Measurements from ENCODE around the gene LCN12. TPM values are rescaled to one million over a fixed set of nuclear protein-coding genes. Genes with fewer than 3 reads are reported as not detected.

LCN12 gene
- total RNA-seq, 1 experiment from 2014 or later, result 2.1 TPM

DNA sequence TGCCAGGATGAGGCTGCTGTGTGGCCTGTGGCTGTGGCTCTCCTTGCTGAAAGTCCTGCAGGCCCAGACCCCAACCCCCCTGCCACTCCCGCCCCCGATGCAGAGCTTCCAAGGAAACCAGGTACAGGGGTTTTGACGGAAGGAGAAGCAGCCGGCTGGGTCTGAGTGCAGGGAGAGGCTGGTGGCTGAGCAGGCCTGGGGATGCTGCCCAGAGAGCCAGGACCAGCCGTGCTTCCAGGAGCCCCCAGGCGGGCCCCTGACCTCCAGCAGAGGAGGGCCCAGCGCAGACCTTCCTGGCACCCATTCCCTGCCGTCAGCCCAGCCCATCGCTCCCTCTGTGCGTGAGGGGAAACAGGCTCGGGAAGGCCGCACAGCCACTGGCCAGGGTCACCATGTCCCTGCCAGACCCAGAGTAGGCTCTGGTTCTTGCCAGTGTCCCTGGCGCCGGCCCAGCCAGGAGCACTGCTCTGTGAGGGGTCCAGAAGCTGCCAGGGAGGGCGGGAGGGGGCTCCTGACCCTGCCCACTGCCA is 313 bp downstream of the LCN12 start:
- Histone ChIP-seq H3K23me2 (ENCODE audit: insufficient read length, low read depth, low read length, poor library complexity, severe bottlenecking) (peaks cover 5% of the 10 kb centered on the region), H2BK5ac (ENCODE audit: insufficient read length, low read length) (no peak overlapping the region), H2AFZ (ENCODE audit: low read length) (no peak overlapping the region), H3K23ac (ENCODE audit: insufficient read length, low read depth, low read length) (no peak overlapping the region), H3K4me2 (ENCODE audit: insufficient read depth, insufficient read length, low read length) (no peak overlapping the region), H2AK5ac (ENCODE audit: insufficient read length, low read length) (no peak overlapping the region), H3K9ac (ENCODE audit: extremely low read depth, insufficient read length, low read length) (no peak overlapping the region), H3K79me2 (ENCODE audit: insufficient read depth, low read length) (no peaks in the 10 kb centered on the region), H2BK120ac (ENCODE audit: low read depth, low read length, poor library complexity, severe bottlenecking) (no peak overlapping the region), H2BK15ac (ENCODE audit: low read depth, low read length) (no peak overlapping the region), H3K27me3 (ENCODE audit: insufficient read depth, low read length) (no peaks in the 10 kb centered on the region), H4K5ac (ENCODE audit: insufficient read length, low read depth, low read length) (no peak overlapping the region), H2BK12ac (ENCODE audit: insufficient read length, low read depth, low read length) (no peak overlapping the region), H3K14ac (ENCODE audit: insufficient read depth, low read length) (no peak overlapping the region), H3T11ph (ENCODE audit: low read length) (no peak overlapping the region), H3K79me1 (ENCODE audit: insufficient read depth, low read depth, low read length, poor library complexity, severe bottlenecking) (no peaks in the 10 kb centered on the region), H4K91ac (ENCODE audit: insufficient read length, low read depth, low read length) (no peak overlapping the region), H3K18ac (ENCODE audit: insufficient read length, low read depth, low read length) (no peak overlapping the region), H3K9me3 (ENCODE audit: control insufficient read depth, low read depth, low read length) (no peaks in the 10 kb centered on the region), H3K4ac (ENCODE audit: low read depth, low read length) (no peak overlapping the region), H2BK20ac (ENCODE audit: low read depth, low read length, poor library complexity, severe bottlenecking) (no peak overlapping the region), H3K27ac (ENCODE audit: insufficient read length, low read depth, low read length) (no peak overlapping the region), H3K4me1 (ENCODE audit: insufficient read depth, low read length) (no peaks in the 10 kb centered on the region), H3K56ac (ENCODE audit: insufficient read length, low read depth, low read length) (no peak overlapping the region), H4K8ac (replicated peaks; ENCODE audit: insufficient read length, low read depth, low read length) (no peak overlapping the region), H4K20me1 (ENCODE audit: control insufficient read depth, insufficient read depth, insufficient read length) (no peaks in the 10 kb centered on the region)
- Mint-ChIP-seq H3K27me3 (ENCODE audit: low read depth) (0 out of 2 replicates have a peak, but pooled peaks cover 3% of the 10 kb centered on the region), H3K27ac (no peak overlapping the region), H3K36me3 (ENCODE audit: insufficient read depth in 1 of 3, low read depth in 3 of 3) (no peaks in the 10 kb centered on the region; a peak in 1 of 7 replicates), H3K4me3 (no peak overlapping the region), H3K4me1 (peaks cover 6 to 8% of the 10 kb centered on the region in 2 experiments), H3K9me3 (peaks cover 6% of the 10 kb centered on the region in 2 experiments; a peak in 4 of 5 replicates)
- DNase-seq, result no peak
- WGBS (ENCODE audit: extremely low coverage, insufficient read length, low lambda C conversion rate), result no CpG with 5 or more reads among the region's 15 CpGs
- no peak for TF ChIP-seq CTCF (conservative IDR thresholded peaks at IDR 0.05)
